HG03460 (cell line): ENCODE data around the gene PWWP2A.
"Not testable (repeated sequence)": the region's sequence is repeated elsewhere in the genome, so short reads cannot be mapped to it uniquely, and the experiment has no call there.

Source experiments
- ATAC-seq: cut with Tn5 transposase; IDR thresholded peaks from one replicate; pipeline ENCODE4 v1.9.1; 2021; ENCODE audit not compliant: unreplicated experiment

The PWWP2A gene

GRCh38 chr5:160081495-160081894, 37.8 kb downstream of the PWWP2A start:
- ATAC-seq = no peak

- no peak for ATAC-seq
Measured at GRCh38 chr5:160079753-160080152, 39.5 kb downstream of the PWWP2A start.

- no peak for ATAC-seq
Measured at GRCh38 chr5:160076997-160077396, 42.3 kb downstream of the PWWP2A start.

GRCh38 chr5:160075073-160075472, 44.2 kb downstream of the PWWP2A start:
- ATAC-seq = no peak

GRCh38 chr5:160071916-160072315, 47.3 kb downstream of the PWWP2A start:
- no peak for ATAC-seq

- no peak for ATAC-seq
Measured at GRCh38 chr5:160071516-160071915, 47.7 kb downstream of the PWWP2A start.

DNA sequence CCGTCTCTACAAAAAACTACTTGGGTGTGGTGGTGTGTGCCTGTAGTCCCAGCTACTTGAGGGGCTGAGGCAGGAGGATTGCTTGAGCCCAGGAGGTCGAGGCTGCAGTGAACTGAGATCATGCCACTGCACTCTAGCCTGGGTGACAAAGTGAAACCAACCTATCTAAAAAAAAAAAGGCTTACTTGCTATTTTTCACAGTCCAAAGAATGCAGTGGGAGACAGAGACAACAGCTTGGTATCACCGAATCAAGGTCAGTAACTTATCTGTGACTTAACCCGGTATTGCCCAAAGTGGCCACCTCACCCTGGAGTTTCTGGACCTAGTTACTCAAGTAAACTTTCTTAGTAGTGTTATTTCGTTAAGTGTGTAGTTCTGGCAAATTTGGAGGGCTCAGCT, 50.1 kb downstream of the PWWP2A start:
- ATAC-seq = not testable (repeated sequence)

DNA sequence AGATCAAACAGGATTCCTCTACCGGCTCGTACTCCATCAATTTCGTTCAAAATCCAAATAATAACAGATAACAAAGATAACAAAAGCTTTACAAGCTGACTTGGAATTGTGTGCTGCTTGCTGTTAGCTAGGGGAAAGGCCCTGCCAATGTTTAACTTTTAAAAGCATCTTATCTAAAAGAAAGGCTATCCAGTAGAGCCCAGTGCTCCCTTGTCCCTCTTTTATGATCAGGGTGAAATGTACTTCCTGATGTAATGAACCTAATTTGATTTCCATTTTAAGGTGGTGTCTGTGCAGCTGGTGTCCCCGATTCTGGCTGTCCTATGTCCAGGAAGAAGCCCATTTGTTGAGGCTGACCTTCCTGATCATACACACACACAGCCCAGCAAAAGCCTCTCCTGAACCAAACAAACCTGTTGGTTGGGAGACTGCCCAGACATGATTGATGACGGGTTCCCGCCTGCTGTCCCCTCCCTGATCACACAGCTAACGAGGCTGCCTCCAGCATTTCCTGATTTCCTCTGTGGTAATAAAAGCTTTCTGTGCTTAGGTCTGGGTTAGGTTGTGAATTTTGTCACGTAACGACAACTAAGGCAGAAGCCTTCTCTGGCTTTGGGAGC, 54.1 kb downstream of the PWWP2A start:
- ATAC-seq = no peak

- ATAC-seq = no peak
Measured at GRCh38 chr5:160064417-160064810, 54.8 kb downstream of the PWWP2A start.

GRCh38 chr5:160061770-160062169, 57.5 kb downstream of the PWWP2A start:
- ATAC-seq = no peak

- no peak for ATAC-seq
Measured at GRCh38 chr5:160060001-160060400, 59.2 kb downstream of the PWWP2A start.

DNA sequence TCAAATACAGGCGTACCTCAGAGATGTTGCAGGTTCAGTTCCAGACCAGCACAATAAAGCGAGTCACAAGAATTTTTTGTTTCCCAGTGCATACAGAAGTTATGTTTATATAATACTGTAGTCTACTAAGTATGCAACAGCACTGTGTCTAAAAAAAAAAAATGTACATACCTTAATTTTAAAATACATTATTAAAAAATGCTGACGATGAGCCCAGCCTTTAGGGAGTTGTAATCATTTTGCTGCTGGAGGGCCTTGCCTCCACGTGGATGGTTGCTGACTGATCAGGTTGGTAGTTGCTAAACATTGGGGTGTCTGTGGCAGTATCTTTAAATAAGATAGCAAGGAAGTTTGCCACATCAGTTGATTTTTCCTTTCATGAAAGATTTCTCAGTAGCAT, 62.0 kb downstream of the PWWP2A start:
- no peak for ATAC-seq

- ATAC-seq = no peak
Measured at GRCh38 chr5:160054831-160055230, 64.4 kb downstream of the PWWP2A start.

- no peak for ATAC-seq
Measured at GRCh38 chr5:160054047-160054446, 65.2 kb downstream of the PWWP2A start.

- ATAC-seq = no peak
Measured at GRCh38 chr5:160049099-160049498, 70.2 kb downstream of the PWWP2A start.

DNA sequence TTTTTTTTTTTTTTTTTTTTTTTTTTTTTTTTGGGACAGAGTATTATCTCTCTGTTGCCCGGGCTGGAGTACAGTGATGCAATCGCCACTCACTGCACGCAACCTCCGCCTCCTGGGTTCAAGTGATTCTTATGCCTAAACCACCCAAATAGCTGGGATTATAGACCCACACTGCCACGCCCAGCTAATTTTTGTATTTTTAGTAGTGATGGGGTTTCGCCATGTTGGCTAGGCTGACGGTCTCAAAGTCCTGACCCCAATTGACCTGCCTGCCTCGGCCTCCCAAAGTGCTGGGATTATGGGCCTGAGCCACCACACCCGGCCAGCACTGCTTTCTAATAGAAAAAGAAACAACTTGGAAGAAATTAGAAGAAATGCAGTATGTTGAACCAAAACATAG, 71.1 kb downstream of the PWWP2A start:
- ATAC-seq = no peak

DNA sequence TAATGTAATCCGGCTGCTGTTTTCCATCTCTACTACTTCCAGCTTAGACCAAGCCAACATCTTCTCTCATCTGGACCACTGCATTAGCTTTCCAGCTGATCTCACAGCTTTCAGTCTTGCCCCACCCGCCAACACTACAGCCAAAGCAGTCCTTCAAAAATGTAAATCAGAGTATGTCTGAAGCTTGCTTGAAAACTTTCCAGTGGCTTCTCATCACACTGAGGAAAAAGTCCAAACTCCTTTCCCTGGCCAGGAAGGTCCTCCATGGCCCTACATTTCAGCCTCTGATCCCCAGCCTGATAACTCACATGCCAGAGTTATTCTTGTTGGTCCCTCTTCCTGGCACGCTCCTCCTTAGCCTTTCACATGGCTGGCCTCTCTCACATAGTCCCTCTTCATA, 71.8 kb downstream of the PWWP2A start:
- no peak for ATAC-seq

DNA sequence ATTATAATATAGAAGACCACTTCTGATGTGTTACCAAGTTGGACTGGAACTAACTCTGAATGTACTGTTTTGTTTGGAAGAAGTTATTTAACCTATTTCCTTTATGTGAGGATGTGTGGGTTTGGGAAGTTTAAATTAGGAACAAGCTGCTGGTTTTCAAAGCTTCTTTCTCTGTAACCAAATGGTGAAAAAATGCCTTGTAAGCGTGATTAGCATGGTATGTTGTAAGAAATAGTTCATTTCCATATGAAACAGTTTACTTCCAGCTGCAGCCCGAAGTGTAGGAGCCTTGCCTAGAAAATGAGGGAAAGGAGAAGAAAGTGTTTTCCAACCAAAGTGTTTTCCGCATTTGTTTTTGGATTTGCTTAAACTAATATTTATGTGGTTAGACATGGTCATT, 74.3 kb downstream of the PWWP2A start:
- no peak for ATAC-seq

GRCh38 chr5:160044391-160044804, 74.9 kb downstream of the PWWP2A start:
- ATAC-seq = no peak

- no peak for ATAC-seq
Measured at GRCh38 chr5:160042671-160043070, 76.6 kb downstream of the PWWP2A start.
